Hematopoietic multipotent progenitor cell (in vitro differentiated cells): Measurements from ENCODE around the gene RAB3A. TPM values are rescaled to one million over a fixed set of nuclear protein-coding genes. Genes with fewer than 3 reads are reported as not detected.
A peak's percentile ranks its signal among the peaks of the same experiment; 100 is the strongest.

Experiments used
- DNase-seq, 3 donors: peaks; one replicate each; pipeline ENCODE4 v3.0.0-alpha.2; 2011 to 2015; ENCODE audit warnings: low read depth in 2 of 3, low spot score in 2 of 3
- total RNA-seq: library from RNA; depleted of rRNA; stranded (reverse); fragments of >200 nt; gene quantifications from one replicate; pipeline ENCODE4 v1.2.3, GENCODE V29; 2012

The RAB3A gene
- total RNA-seq, 1 donor: 1.9 TPM

DNA sequence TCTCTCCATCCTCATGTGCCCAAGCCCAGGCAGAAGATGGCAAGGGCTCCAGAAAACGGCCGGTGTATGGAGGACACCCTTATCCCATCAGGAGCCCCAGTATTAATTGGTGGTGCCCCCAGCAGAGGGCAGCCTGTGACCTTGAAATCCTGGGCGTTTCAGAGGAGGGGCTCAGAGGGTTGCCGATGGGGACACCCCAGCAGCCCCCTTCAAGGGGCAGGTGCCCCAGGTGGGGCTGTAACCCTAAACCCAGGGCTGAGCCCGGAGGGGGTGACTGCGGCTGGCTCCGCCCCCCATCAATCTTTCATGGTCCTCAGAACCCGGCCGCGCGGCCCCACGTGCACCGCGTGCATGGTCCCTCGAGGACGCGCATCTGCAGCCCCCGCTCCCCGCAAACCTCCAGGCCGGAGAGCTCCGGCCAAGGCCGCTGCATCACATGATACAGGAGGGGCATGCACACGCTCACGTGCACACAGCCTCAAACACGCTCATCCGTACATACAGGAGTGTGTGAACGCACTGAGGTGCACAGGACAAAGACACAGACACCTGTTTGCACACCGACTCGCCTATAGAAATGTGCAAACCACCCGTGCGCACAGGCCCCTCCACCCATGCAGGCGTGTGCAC is 949 bp downstream of the RAB3A start:
- peak in 1 of 3 donors; percentile 35 for DNase-seq

DNA sequence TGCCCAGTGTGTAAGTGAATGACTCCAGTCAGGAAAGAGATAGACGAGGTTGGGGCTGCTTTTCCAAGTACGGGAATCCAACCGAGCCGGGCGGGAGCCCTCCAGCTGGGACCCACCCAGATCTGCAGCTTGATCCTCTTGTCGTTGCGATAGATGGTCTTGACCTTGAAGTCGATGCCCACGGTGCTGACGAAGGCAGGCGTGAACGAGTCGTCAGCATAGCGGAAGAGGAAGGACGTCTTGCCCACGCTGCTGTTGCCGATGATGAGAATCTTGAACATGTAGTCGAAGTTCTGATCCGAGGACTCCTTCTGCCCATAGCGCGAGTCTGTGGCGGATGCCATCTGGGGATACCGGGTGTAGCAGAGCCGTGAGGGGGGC is 1.5 kb downstream of the RAB3A start:
- no peak for DNase-seq

DNA sequence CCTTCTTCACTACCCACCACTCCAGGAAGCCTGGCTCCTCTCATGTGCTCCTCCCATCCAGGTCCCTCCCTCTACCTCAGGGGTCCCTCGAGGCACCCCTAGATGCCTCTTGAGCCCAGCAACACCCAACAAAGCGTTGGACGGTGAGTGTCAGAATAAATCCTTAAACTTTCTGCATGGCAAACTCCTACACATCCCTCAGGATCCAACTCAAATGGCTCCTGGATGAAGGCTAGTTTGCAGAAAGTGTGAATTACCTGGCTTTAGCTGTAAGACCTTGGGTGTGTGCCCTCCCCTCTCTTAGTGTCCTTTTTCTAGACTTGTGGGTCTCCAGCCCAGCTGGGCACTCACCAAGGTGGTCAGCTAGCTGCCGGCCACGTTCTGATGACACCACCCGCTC is 5.5 kb downstream of the RAB3A start:
- no peak for DNase-seq

DNA sequence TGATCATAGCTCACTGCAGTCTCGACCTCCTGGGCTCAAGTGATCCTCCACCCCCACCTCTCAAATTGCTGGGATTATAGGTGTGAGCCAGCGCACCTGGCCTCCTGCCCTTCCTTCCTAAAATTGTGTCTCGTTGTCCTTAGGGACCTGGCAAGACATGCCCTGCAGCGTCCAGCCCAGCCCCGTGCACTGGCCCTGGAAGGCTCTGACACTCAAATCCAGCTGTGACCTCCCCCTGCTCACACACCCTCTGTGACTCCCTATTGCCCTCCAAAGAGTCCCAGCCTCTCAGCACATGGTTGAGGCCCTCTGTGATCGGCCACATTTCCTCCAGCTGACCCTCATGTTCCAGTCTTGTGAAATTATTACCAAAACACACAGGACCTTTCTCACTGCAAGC is 5.9 kb downstream of the RAB3A start:
- no peak for DNase-seq

DNA sequence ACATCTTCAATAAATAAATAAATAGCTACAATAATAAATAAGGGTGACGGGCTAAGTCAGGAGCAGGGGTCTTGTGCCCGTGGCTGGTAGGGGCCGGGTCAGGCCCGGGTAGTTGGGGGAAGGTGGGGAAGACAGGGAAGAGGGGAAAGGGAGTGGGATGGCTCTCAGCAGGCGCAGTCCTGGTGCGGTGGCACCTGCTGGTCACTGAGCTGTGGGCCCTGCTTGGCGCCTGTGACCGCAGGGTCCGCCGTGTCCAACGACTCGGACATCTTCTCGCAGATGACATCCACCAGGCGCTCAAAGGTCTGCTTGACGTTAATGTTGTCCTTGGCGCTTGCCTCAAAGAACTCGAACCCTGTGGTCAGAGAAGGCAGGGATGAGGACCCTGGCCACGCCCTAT is 6.5 kb downstream of the RAB3A start:
- no peak for DNase-seq

DNA sequence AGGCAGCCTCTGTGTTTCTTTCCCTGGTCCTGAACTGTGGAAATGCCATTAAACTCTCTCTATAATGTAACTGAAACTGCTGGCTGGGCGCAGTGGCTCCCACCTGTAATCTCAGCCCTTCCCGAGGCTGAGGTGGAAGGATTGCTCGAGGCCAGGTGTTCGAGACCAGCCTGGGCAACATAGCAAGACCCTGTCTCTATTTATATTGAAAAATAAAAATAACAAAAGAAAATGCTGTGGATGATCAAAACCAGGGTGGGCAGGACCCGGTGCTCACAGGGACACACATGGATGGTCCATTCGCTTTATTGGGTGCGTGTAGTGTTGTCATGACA is 7.4 kb downstream of the RAB3A start:
- DNase-seq: no peak

DNA sequence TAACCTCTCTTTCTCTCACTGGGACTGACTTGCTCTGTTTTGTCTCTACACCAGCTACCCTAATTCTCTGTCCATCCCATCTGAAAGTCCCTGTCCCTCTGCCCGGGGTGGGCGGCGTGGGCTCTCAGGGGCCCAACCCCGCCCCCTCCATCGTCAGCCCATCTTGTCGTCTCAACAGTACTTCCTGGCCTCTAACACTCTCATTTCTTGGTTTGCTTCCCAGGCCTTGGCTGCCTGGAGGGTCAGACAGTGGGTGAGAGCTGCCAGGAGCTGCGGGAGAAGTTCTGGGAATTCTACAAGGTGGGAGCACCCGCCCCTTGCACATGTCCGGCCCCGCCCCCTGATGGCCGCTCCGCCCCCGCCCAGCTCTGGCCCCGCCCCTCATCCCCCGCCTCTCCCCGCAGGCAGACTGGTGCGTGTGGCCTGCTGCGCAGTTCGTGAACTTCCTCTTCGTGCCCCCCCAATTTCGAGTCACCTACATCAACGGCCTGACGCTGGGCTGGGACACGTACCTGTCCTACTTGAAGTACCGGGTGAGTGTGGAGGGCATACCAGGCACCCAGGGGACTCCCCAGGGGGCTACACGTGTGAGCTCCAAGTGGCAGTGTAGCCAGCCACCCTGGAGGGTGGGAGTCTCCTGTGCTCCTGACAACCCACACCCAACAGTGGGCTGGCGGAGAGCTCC is 9.1 kb downstream of the RAB3A start:
- DNase-seq: peak in 2 of 3 donors; percentile 72

DNA sequence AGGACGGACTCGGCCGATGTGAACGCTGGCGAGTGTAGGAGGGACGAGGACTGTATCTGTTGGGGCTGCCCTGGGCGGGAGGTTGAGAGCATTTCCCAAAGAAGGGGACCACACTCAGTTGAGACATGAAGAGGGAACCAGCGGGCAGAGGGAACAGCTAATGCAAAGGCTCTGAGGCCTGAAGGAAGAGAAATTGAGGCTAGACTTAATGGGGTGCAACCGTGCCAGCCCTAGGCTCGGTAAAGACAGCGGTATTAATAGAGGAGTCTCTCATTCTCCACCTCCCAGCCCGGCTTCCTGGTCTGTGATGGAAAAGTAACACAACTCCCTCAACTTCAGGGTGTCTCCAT is 9.7 kb downstream of the RAB3A start:
- no peak for DNase-seq

DNA sequence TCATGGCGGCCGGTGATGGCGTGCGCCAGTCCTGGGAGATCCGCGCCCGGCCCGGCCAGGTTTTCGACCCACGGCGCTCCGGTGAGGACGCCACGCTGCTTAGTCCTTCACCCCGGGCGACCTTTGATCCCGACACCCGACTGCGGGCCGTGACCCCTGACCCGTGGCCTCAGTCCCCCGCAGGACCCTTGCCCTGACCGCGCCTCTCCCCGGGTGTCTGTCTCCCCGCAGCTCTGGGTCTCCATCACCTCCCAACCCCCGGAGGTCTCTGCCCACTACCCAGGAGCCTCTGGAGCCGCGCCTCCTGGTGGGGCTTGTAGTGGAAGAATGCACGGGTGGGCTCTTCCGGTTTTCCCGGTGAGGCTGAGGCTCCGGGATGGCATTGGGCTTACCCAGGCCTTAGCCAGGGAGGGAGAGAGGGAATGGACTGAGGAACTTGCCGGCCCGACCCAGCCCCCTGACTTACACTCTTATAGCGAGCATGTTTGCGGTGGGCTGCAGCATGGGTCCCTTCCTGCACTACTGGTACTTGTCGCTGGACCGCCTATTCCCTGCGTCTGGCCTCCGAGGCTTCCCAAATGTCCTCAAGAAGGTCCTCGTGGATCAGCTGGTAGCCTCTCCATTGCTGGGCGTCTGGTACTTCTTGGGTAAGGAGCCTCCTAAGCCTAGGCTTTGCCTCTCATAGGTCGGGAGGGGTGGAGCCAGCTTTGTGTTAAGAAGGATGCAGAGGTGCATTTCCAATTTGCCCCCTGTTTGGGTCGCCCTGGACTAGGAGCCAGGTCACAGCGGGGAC is 10.3 kb downstream of the RAB3A start:
- DNase-seq: no peak

DNA sequence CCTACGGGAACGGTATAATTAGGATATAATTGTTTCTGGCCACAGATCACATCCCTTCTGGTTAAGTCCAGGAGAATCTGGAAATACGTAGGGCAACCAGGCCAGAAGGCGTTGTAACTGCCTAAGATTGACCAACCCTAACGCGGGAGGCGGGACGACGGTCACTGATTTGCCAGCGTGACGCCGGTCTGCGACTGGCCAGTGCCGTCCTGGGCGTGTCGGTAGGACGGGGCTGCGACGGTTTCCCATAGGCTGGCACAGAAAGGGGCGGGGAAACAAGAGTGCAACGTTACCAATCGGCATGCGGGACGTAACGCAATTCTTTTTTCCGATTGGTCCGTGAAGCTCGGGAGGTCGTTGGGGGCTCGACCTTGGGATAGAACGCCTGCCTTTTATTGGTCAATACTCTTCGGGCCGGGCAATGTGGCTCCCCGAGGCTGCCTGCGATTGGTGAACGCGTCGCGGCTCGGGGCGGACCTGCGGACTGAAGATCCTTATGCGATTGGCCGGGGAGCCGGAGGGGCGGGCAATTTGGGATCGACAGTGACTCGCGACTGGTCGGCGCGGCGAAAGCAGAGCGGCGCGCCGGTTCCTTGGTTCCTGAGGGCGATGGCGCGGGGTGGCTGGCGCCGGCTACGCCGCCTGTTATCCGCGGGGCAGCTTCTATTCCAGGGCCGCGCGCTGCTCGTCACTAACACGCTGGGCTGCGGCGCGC is 11.0 kb downstream of the RAB3A start, which contains the start of gene MPV17L2:
MPV17L2 (plus strand) TSS at position 546 of the 715 bp plus-strand sequence; CDS start at position 610, 64 bp downstream.
- peak; percentile 93 to 100 (median 100) for DNase-seq

DNA sequence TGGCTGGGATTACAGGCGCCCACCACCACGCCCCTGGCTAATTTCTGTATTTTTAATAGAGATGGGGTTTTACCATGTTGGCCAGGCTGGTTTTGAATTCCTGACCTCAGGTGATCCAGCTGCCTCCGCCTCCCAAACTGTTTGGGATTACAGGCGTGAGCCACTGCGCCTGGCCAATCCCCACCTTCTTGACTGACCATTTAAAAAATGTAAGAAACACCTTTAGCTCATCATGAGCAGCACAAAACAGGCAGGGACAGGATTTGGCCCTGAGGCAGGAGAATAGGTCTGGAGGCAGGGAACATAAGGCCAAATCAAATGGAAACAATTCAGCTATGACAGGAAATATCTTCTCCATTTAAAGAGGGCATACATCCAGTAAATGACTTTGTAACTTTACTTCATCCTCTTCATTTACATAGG is 12.2 kb downstream of the RAB3A start:
- no peak for DNase-seq

DNA sequence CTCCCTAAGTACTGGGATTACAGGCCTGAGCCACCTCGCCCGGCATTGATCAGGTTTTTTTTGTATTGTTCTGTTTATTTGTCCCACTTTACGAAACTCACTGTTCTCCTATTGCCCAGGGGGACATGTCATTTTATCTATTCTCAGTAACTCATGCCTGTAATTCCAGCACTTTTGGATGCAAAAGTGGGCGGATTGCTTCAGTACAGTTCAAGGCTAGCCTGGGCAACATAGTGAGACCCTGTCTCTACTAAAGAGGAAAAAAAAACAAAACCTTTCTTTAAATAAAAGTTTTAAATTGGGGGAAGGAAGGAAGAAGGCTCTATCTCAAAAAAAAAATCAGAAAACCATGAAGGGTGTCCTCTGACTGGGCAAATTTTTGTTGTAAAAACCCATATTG is 13.6 kb downstream of the RAB3A start:
- DNase-seq: no peak

DNA sequence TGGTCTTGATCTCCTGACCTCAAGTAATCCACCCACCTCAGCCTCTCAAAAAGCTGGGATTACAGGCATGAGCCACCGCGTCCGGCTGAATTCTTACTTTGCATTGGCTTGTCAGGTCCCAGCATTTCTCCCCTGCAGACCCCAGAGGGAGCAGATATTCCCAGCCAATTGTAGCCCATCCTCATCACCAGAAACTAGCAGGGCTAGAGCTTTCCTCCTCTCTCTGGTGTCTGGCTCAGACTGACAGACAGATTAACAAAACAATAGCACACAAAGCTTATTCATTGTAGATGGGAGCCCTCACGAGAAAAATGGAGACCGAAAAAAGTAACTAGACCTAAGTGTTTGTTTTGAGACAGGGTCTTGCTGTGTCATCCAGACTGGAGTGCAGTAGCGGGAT is 18.3 kb downstream of the RAB3A start:
- DNase-seq: no peak

DNA sequence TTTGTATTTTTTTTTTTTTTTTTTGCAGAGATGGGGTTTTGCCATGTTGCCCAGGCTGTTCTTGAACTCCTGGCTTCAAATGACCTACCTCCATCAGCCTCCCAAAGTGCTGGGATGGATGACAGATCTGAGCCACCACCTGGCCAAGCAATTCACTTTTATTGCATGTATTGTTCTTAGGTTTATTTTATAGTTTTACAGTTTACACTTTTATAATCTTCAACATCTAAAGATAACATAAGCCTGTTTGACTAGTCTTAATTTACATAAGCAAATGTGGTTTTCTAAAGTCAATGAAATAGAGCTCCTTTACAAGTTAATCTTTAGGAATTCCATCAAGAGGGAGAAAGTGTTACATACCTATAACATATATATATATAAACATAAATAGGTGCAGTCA is 20.3 kb downstream of the RAB3A start:
- DNase-seq: no peak

DNA sequence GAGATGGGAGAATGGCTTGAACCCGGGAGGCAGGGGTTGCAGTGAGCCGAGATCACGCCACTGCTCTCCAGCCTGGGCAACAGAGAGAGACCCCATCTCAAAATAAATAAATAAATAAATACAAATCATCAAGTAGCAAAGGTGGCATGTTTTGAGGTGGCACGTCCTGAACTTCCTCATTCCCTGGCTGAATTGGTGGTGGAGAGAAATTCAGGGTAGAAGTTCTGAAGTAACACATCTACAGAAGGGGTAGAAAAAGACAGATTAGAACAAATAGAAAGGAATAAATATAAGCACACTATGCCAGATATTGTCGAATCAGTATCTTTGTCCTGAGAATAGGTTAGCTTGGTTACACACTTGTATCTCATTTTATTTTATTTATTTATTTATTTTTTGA is 23.9 kb downstream of the RAB3A start:
- no peak for DNase-seq

DNA sequence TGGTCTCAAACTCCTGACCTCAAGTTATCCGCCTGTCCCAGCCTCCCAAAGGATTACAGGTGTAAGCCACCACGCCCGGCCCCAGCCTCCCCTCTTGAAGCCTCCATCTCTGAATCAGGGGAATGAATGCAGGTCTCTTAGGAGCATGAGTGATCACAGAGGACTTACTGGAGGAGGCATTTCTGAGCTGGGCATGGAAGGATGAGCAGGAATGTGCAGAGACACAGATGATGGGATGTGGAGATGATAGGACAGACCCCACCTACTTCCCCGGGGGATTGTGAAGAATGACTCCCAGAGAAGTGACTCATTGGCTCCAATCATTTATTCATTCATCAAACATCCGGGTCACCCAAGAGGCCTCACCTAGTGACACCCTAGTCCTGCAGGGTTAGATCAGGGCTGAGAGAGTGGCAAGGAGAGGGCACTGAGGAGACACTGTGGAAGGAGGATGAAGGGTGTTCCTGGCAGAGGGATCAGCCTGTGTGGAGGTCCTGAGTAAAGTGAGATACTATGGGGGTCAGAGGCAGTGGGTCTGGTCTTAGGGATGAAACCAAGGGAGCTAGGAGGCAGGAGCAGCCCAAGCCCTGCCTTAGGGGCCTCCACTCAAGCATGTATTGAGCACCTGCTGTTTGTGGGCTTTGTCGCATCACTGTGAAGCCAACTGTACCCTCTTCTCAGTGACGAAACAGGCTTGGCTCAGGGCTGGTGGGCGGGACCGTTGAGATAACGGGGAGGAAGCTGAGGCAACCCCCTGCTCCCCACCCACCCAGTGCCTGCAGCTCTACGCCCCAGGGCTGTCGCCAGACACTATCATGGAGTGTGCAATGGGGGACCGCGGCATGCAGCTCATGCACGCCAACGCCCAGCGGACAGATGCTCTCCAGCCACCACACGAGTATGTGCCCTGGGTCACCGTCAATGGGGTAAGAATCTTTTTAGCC is 27.2 kb downstream of the RAB3A start:
- no peak for DNase-seq

DNA sequence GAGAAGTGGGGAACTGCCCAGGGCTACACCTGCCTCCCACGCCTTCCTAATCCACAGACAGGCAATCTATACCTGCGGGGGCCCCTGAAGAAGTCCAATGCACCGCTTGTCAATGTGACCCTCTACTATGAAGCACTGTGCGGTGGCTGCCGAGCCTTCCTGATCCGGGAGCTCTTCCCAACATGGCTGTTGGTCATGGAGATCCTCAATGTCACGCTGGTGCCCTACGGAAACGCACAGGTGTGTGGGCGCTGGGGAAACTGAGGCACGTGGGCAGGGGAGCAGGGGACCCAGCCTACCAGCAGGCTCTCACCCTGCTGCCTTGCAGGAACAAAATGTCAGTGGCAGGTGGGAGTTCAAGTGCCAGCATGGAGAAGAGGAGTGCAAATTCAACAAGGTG is 28.9 kb downstream of the RAB3A start:
- no peak for DNase-seq

DNA sequence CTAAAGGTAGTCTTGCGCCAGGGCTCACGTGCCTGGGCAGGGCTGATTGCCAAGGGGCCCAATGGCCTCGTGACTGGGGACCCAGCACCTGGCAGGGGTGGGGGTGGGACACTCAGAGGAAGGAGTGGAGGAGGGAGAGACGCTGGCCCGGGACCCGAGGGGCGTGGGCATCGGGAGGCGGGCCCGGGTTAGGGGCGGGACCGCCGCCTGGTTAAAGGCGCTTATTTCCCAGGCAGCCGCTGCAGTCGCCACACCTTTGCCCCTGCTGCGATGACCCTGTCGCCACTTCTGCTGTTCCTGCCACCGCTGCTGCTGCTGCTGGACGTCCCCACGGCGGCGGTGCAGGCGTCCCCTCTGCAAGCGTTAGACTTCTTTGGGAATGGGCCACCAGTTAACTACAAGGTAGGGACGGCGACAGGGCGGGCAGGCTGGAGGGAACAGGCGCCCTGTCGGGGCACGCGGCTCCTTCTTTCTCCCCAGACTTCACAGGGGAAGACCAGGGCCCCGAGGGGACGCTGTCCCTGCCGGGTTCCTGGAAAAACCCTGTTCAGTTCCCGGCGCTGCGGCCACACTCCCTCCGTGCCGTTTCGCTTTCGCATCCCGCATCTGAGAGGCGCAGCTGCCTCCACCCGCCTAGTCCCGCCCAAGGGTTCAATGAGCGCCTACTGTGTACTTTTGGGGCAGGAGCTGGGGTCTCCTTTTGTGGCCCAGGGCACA is 30.1 kb downstream of the RAB3A start, which contains the start of gene IFI30:
IFI30 (plus strand) TSS at position 242 of the 717 bp plus-strand sequence; CDS start at position 271, 29 bp downstream.
- DNase-seq: peak in 2 of 3 donors; percentile 85 to 86

DNA sequence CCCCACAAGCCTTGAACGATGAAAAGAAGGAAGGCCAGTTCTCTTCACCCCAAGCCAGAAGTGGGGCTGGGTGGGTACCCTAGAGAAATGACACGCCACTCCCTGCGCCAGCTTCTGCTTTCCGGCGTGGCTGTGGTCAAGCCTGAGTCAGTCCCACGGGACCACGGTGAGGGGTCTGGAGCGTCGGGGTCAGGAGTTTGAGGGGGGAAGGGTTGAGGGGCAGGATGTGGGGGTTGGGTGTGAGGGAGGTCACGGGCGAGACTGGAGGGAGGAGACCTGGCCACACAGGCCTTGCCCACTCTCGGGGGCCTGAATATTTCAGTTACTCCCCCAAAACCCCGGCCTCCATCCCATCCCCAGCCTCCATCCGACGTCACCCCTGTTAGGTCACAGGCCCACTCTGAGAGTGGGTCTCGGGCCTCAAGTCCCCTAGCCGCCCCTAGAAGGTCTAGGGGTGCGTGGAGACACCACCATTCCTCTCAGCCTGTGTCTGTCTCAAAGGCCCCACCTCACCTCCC is 30.7 kb downstream of the RAB3A start:
- peak in 1 of 3 donors; percentile 83 for DNase-seq
